DMS79 (cell line): Measurements from ENCODE around the gene TAF1L.
"Not testable (repeated sequence)": the region's sequence is repeated elsewhere in the genome, so short reads cannot be mapped to it uniquely, and the experiment has no call there.

ENCODE experiments used
- DNase-seq: peaks from one replicate; lab custom pipeline; 2025; lab: John Stamatoyannopoulos, UW

TAF1L gene

GRCh38 chr9:32635362-32635761, at the start of gene TAF1L:
Gene TAF1L, minus strand, starts transcription at chr9:32635669. Its CDS starts 90 bp downstream, at chr9:32635579.
- DNase-seq: no peak

DNA sequence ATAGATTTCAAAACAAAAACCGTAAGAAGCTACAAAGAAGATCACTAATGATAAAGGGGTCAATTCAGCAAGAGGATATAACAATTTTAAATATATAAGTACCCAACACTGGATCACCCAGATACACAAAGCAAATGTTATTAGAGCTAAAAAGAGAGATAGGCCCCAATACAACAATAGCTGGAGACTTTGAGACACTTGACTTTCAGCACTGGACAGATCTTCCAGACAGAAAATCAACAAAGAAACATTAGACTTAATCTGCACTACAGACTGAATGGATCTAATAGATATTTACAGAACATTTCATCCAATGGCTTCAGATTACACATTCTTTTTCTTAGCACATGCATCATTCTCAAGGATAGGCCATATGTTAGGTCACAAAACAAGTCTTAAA, 46.3 kb upstream of the TAF1L start:
- no peak for DNase-seq

GRCh38 chr9:32677931-32678330, 42.5 kb upstream of the TAF1L start:
- DNase-seq: no peak

- DNase-seq: no peak
Observed at GRCh38 chr9:32672469-32672868, 37.0 kb upstream of the TAF1L start.

- DNase-seq: no peak
Observed at GRCh38 chr9:32671333-32671732, 35.9 kb upstream of the TAF1L start.

GRCh38 chr9:32665101-32665500, 29.6 kb upstream of the TAF1L start:
- no peak for DNase-seq

GRCh38 chr9:32663741-32664140, 28.3 kb upstream of the TAF1L start:
- DNase-seq: no peak

- DNase-seq: no peak
Observed at GRCh38 chr9:32647671-32648070, 12.2 kb upstream of the TAF1L start.

GRCh38 chr9:32644698-32645097, 9.2 kb upstream of the TAF1L start:
- no peak for DNase-seq

DNA sequence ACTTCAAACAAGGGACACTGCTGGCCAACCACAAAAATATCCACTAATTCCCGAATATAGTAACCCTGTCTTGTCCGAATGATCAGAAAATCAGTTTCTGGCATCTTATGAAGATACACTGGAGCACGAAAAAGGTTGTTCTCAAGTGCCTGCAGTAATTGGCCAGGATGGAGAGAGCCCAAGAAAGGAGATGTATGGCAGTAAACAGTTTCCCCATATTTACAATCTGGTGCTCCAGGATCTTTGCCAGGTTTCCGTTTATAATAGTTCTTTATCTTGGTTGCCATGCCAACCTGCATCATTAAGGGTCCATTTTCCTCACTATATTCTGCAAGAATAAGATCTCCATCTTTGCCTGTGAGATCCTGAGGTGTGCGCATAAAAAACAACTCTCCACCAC, 2.3 kb downstream of the TAF1L start:
- DNase-seq: not testable (repeated sequence)

- DNase-seq: no peak
Observed at GRCh38 chr9:32631991-32632390, 3.5 kb downstream of the TAF1L start.

- no peak for DNase-seq
Observed at GRCh38 chr9:32627394-32627954, 8.0 kb downstream of the TAF1L start.

GRCh38 chr9:32625320-32625719, 10.1 kb downstream of the TAF1L start:
- no peak for DNase-seq

DNA sequence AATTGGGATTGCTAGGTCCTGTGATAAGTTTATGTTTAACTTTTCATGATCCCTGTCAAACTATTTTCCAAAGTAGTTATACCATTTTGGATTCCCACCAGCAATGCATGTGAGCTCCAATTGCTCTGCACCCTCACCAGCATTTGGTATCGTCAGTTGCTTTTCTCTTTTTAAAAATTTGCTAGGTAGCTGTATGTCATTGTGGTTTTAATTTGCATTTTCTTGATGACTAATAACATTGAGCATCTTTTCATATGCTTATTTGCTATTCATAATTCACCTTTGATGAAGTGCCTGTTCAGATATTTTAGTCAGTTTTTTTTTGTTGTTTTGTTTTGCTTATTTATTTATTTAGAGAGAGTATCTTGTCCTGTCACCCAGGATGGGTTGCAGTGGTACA, 12.5 kb downstream of the TAF1L start:
- DNase-seq: no peak

DNA sequence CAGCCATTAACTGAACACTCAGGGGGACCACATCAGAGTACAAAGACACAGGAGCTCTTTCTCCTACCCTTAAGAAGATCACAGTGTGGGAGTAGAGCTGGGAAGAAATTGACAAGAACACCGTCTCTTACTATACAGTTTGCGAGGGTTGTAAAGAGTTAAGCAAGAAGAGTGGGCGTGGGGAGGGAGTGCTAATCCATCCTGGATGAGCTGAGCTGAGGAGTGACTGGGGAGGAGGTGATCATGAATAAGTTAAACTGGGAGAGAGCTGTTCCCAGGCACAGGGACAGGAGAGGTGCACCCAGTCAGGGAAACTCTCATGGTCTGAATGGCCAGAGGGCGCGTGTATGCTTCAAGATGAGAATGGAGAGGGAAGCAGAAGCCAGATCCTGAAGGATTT, 17.2 kb downstream of the TAF1L start:
- DNase-seq: no peak

DNA sequence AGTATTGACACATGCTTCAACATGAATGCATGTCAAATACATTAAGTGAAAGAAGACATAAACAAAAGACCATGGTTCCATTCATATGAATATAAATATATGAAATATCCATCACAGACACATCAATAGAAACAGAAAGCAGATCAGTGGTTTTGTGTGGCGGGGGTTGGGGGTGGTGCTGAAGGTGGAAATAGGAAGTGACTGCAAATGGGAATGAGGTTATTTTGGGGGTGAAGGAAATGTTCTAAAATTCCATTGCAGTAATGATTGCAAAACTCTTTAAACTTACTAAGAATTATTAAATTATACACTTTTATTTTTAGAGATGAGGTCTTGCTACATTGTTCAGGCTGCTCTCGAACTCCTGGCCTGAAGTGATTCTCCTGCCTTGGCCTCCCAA, 28.7 kb downstream of the TAF1L start:
- no peak for DNase-seq

- DNase-seq: no peak
Observed at GRCh38 chr9:32603914-32604852, 31.3 kb downstream of the TAF1L start.

DNA sequence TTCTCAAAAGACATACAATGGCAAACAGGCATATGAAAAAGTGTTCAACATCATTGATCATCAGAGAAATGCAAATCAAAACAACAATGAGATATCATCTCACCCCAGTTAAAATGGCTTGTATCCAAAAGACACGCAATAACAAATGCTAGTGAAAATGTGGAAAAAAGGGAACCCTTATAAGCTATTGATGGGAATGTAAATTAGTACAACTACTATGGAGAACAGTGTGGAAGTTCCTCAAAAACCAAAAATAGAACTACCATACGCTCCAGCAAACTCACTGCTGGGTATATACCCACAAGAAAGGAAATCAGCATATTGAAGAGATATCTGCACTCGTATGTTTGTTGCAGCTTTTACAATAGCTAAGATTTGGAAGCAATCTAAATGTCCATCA, 36.4 kb downstream of the TAF1L start:
- DNase-seq: not testable (repeated sequence)

DNA sequence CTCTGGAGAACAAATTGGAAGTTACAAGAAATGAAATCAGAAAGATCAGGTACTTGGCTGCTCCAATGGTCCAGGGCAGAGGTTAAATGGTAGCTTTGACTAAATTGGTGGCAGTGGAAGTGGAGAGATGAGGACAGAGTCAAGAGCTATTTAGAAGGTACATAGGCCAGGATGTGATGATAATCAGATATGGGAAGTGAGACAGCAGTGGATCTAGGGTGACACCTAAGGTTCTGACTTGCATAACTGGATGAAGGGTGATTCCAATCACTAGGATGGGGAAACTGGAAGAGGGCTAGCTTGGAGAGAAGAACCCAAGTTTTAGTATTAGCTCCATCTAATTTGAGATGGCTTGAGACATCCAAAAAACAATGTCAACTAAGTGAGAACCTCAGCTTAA, 38.5 kb downstream of the TAF1L start:
- DNase-seq: no peak

GRCh38 chr9:32596096-32596865, 39.2 kb downstream of the TAF1L start:
- DNase-seq: no peak

DNA sequence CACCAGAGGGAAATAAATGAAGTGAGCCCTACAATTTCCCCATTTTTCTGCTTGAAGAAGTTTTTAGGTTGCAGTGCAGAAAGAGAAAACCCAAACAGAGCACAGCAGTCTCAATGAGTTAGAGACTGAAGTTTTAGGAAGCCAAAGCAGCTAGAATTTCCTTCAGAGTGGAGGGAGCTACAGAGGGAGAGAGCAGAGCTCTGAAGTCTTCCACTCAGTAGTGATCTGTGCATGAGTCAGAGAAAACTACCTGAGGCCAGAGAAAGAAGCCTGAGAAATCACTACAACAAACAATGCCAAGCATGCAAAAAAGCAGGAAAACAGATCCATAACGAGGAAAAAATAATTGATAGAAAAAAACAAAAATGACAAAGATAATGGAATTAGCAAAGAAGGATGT, 44.6 kb downstream of the TAF1L start:
- no peak for DNase-seq

DNA sequence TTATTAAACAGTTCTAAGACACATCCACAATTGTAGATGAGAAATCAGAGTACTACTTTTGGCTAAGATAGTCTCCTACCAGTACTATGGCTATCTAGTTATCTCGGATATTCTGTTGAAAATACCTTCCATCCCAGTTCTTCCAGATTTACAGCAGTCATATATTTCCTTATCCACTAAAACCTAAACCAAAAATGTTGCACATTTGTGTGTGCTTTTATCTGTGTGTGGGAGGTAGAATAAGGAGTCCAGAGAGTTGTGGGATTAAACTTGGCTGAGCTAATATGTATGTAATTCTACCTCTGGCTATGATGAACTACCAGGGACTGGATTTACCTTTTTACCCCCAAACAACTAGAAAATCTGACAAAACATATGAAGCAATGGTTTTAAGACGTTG, 45.0 kb downstream of the TAF1L start:
- no peak for DNase-seq
